Measurements from ENCODE around the gene NFYC.

The NFYC gene

GRCh38 chr1:40658751-40659648 is 32.5 kb upstream of the NFYC start:
- TF ChIP-seq, protein P1, sequence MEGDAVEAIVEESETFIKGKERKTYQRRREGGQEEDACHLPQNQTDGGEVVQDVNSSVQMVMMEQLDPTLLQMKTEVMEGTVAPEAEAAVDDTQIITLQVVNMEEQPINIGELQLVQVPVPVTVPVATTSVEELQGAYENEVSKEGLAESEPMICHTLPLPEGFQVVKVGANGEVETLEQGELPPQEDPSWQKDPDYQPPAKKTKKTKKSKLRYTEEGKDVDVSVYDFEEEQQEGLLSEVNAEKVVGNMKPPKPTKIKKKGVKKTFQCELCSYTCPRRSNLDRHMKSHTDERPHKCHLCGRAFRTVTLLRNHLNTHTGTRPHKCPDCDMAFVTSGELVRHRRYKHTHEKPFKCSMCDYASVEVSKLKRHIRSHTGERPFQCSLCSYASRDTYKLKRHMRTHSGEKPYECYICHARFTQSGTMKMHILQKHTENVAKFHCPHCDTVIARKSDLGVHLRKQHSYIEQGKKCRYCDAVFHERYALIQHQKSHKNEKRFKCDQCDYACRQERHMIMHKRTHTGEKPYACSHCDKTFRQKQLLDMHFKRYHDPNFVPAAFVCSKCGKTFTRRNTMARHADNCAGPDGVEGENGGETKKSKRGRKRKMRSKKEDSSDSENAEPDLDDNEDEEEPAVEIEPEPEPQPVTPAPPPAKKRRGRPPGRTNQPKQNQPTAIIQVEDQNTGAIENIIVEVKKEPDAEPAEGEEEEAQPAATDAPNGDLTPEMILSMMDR (conservative IDR thresholded peaks at IDR 0.05; ENCODE audit: control insufficient read depth, insufficient read depth, low read depth, low read length) = no peak
- no peak for DNase-seq (ENCODE audit: low read depth)
- no peak overlapping the region for H3K4me3 ChIP-seq (ENCODE audit: control insufficient read depth, low read depth, low read length)

DNA sequence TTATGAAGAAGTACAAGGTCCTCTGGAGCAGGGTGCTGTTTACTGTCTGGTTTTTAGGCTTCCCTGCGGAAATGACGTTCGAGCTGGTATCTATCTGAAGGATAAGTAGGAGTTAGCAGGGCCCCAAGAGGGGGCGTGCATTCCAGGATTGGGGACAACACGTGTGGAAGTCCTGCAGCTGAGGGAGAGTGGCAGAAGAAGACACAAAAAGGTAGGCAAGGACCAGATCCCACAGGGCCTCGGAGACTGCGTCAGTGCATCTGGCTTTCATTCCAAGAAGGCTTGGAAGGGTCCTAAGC is 31.9 kb upstream of the NFYC start:
- DNase-seq (ENCODE audit: low read depth) = no peak
- TF ChIP-seq, protein P1 (conservative IDR thresholded peaks at IDR 0.05; ENCODE audit: control insufficient read depth, insufficient read depth, low read depth, low read length) = no peak
- H3K4me3 ChIP-seq (ENCODE audit: control insufficient read depth, low read depth, low read length) = no peak overlapping the region

DNA sequence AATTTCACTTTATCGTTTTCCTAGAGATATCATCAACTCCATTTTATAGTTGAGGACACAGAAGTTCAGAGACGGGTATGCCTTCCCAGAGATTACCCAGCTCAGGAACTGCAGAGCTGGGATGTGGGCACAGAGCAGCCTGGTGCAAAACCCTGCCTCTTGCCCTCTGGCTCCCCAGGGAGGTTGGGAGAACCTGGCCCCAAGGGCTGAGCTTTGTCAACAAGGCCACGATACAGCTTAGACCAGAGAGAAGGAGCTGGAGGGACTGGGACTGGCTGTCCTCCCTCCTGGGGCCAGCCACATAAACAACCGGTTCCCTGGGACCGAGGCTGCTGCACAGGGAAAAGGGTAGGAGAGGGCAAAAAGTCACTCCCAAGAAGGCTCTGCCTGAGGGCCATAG is 29.8 kb upstream of the NFYC start:
- no peak overlapping the region for H3K4me3 ChIP-seq (ENCODE audit: control insufficient read depth, low read depth, low read length)
- TF ChIP-seq, protein P1 (conservative IDR thresholded peaks at IDR 0.05; ENCODE audit: control insufficient read depth, insufficient read depth, low read depth, low read length) = no peak
- no peak for DNase-seq (ENCODE audit: low read depth)

- TF ChIP-seq, protein P1 (conservative IDR thresholded peaks at IDR 0.05; ENCODE audit: control insufficient read depth, insufficient read depth, low read depth, low read length) = no peak
- DNase-seq (ENCODE audit: low read depth) = no peak
Measured at GRCh38 chr1:40662151-40662550, 29.4 kb upstream of the NFYC start.

DNA sequence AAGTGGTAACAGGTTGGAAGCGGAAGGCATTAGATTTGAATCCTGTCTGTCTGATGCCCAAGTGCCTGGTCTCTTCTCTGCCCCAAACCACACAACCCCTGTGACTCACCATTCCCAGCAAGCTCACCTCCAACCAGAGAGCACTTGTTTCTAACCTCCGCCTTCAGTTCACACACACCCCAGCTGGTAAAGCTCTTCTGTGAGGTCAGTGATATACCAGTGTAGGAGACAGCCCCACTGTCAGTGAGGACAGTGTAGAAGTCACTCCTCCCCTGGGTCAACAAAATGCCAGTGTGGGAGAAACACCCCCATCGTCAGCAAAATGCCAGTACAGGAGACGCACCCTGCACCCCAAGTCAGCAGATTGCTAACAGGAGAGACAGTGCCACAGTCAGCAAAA is 28.6 kb upstream of the NFYC start:
- TF ChIP-seq, protein P1 (conservative IDR thresholded peaks at IDR 0.05; ENCODE audit: control insufficient read depth, insufficient read depth, low read depth, low read length) = no peak
- no peak overlapping the region for H3K4me3 ChIP-seq (ENCODE audit: control insufficient read depth, low read depth, low read length)
- no peak for DNase-seq (ENCODE audit: low read depth)

More at GRCh38 chr1:40662151-40662550, 29.4 kb upstream of the NFYC start:
- no peak overlapping the region for H3K4me3 ChIP-seq (ENCODE audit: control insufficient read depth, low read depth, low read length)

DNA sequence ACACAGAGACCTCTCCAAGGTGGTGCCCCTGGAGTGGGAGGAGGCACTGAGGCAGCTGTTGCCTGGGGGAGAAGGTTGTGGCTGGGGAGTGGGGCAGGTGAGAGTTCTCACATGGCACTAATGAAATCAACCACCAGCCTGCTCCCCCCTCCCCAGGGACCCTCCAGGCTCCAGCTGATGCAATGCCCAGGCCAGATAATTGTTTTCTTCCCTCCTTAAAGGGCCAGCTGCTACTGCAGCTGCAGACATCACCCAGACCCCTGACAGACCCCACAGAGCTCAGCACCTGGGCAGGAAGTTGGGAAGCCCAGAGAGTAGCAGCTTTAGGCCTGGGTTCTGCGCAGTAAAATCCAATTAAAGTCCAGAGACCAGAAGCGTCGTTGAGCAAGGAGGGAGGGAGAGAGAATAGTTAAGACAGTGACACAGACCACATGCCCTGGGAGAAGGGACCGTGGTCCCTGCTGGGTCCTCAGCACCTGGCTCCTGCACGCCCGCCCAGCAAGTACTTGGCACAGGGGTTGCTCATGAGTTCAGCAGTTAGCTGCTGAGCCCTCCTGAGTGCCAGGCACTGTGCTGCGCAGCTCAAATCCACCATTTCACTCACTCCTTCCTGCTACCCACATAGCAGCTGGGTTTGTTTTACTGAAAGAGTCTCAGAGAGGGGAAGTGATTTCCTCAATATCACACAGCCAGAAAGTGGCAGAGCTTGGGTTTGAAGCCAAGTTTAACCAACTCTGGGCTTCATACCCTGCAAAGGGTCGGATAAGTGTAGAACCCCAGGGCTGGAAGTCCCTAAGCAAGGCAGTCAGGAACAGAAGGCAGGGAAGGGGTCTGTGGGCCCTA is 28.0 kb upstream of the NFYC start:
- DNase-seq (ENCODE audit: low read depth) = no peak

More for the DNA sequence above, 28.0 kb upstream of the NFYC start:
- no peak overlapping the region for H3K4me3 ChIP-seq (ENCODE audit: control insufficient read depth, low read depth, low read length)
- TF ChIP-seq, protein P1 (conservative IDR thresholded peaks at IDR 0.05; ENCODE audit: control insufficient read depth, insufficient read depth, low read depth, low read length) = no peak

All from fibroblast of mammary gland (primary cell).